ENCODE data around the gene SAMD4A.

Gene SAMD4A

GRCh38 chr14:54637270-54638134 lies 70.6 kb downstream of the SAMD4A start:
- H3K4me3 ChIP-seq (ENCODE audit: low read length): no peak overlapping the region
- TF ChIP-seq CTCF (IDR thresholded peaks at IDR 0.05; ENCODE audit: insufficient read depth, low read depth, low read length, missing control alignments): no peak
- peak; percentile 18 for DNase-seq (ENCODE audit: low read depth)

- H3K4me3 ChIP-seq (ENCODE audit: low read length): no peak overlapping the region
- peak; percentile 69 for DNase-seq (ENCODE audit: low read depth)
- no peak for TF ChIP-seq CTCF (IDR thresholded peaks at IDR 0.05; ENCODE audit: insufficient read depth, low read depth, low read length, missing control alignments)
Measured at GRCh38 chr14:54638135-54638446, 71.2 kb downstream of the SAMD4A start.

- no peak overlapping the region for H3K4me3 ChIP-seq (ENCODE audit: low read length)
- no peak for TF ChIP-seq CTCF (IDR thresholded peaks at IDR 0.05; ENCODE audit: insufficient read depth, low read depth, low read length, missing control alignments)
- DNase-seq (ENCODE audit: low read depth): no peak
Measured at GRCh38 chr14:54639611-54640010, 72.7 kb downstream of the SAMD4A start.

GRCh38 chr14:54640506-54640905 lies 73.6 kb downstream of the SAMD4A start:
- H3K4me3 ChIP-seq (ENCODE audit: low read length): no peak overlapping the region
- TF ChIP-seq CTCF (IDR thresholded peaks at IDR 0.05; ENCODE audit: insufficient read depth, low read depth, low read length, missing control alignments): no peak
- no peak for DNase-seq (ENCODE audit: low read depth)

- no peak overlapping the region for H3K4me3 ChIP-seq (ENCODE audit: low read length)
- TF ChIP-seq CTCF (IDR thresholded peaks at IDR 0.05; ENCODE audit: insufficient read depth, low read depth, low read length, missing control alignments): no peak
- DNase-seq (ENCODE audit: low read depth): no peak
Measured at GRCh38 chr14:54642121-54642520, 75.2 kb downstream of the SAMD4A start.

- no peak overlapping the region for H3K4me3 ChIP-seq (ENCODE audit: low read length)
- peak; percentile 39 for TF ChIP-seq CTCF (IDR thresholded peaks at IDR 0.05; ENCODE audit: insufficient read depth, low read depth, low read length, missing control alignments)
- DNase-seq (ENCODE audit: low read depth): peak; percentile 23
Measured at GRCh38 chr14:54642801-54643695, 76.1 kb downstream of the SAMD4A start.
